PC-3 (cell line): ENCODE data around the gene SPATA31D1. TPM values are rescaled to one million over a fixed set of nuclear protein-coding genes. Genes with fewer than 3 reads are reported as not detected.

Experiments used
- ATAC-seq: fragments of 200-7000 bp; cut with Tn5 transposase; 2 replicates; pipeline ENCODE4 v1.9.1; 2020; ENCODE audit warnings: mild to moderate bottlenecking, moderate library complexity
- BruUV-seq: library from RNA; stranded (reverse); fragments of 400-500 nt; replicated peaks from 2 replicates; lab custom pipeline; 2021; lab: Mats Ljungman, UMichigan
- CTCF ChIA-PET: fragments of 300-600 bp; sonication (Branson Sonifier 250); formaldehyde crosslinking; loops from one replicate; lab custom pipeline; 2022; ENCODE audit warnings: antibody characterized with exemption; lab: Charles Lee
- POLR2A ChIA-PET: fragments of 300-600 bp; sonication (Branson Sonifier 250); formaldehyde crosslinking; loops from one replicate; lab custom pipeline; 2022; ENCODE audit warnings: antibody characterized with exemption; ENCODE audit not compliant: unreplicated experiment; lab: Charles Lee
- DNase-seq: peaks from one replicate; pipeline ENCODE4 v3.0.0-alpha.2; 2015
- H2AFZ ChIP-seq: fragments of 300-600 bp; sonication (generic); 2 replicates; pipeline ENCODE4 v1.6.0; 2016; ENCODE audit warnings: antibody characterized with exemption, low read length
- H3F3A ChIP-seq: fragments of 300-600 bp; sonication (generic); one replicate; pipeline ENCODE4 v1.6.0; 2017; ENCODE audit warnings: antibody characterized with exemption, low read length, control low read depth, mild to moderate bottlenecking; ENCODE audit not compliant: unreplicated experiment
- H3K27ac ChIP-seq: fragments of 300-600 bp; sonication (generic); 2 replicates; pipeline ENCODE4 v1.5.1; 2016; ENCODE audit warnings: mild to moderate bottlenecking, low read length
- H3K27me3 ChIP-seq: fragments of 300-600 bp; sonication (generic); 2 replicates; pipeline ENCODE4 v1.6.1; 2016; ENCODE audit warnings: low read length, mixed read lengths
- H3K36me3 ChIP-seq: fragments of 300-600 bp; sonication (generic); 2 replicates; pipeline ENCODE4 v1.6.1; 2016; ENCODE audit warnings: low read depth, mixed run types, low read length, mixed read lengths
- H3K4me1 ChIP-seq: fragments of 300-600 bp; sonication (generic); 2 replicates; pipeline ENCODE4 v1.5.1; 2016; ENCODE audit warnings: low read length; ENCODE audit not compliant: insufficient read depth
- H3K4me2 ChIP-seq: fragments of 300-600 bp; sonication (generic); 2 replicates; pipeline ENCODE4 v1.6.0; 2016; ENCODE audit warnings: low read length
- H3K4me3 ChIP-seq: fragments of 300-600 bp; sonication (generic); 2 replicates; pipeline ENCODE4 v1.5.1; 2016; ENCODE audit warnings: mild to moderate bottlenecking, low read length, mixed read lengths
- H3K79me2 ChIP-seq: fragments of 300-600 bp; sonication (generic); 2 replicates; pipeline ENCODE4 v1.6.1; 2017; ENCODE audit warnings: low read length, mixed read lengths
- H3K9ac ChIP-seq: fragments of 300-600 bp; sonication (generic); 2 replicates; pipeline ENCODE4 v1.6.0; 2016; ENCODE audit warnings: mild to moderate bottlenecking, low read length
- H3K9me2 ChIP-seq: fragments of 300-600 bp; sonication (generic); replicated peaks from 2 replicates; pipeline ENCODE4 v1.6.1; 2016; ENCODE audit warnings: mixed run types, low read length, mixed read lengths
- H3K9me3 ChIP-seq: fragments of 300-600 bp; sonication (generic); 2 replicates; pipeline ENCODE4 v1.6.1; 2016; ENCODE audit warnings: low read length, mixed read lengths
- H4K20me1 ChIP-seq: fragments of 300-600 bp; sonication (generic); 2 replicates; pipeline ENCODE4 v1.6.1; 2016; ENCODE audit warnings: low read length, mixed read lengths
- EZH2 ChIP-seq: fragments of 300-600 bp; sonication (generic); IDR thresholded peaks from one replicate; pipeline ENCODE4 v1.6.1; 2017; ENCODE audit warnings: antibody characterized with exemption, mild to moderate bottlenecking, low read length; ENCODE audit not compliant: unreplicated experiment
- EZH2phosphoT487 ChIP-seq: fragments of 300-600 bp; sonication (generic); IDR thresholded peaks from 2 replicates; pipeline ENCODE4 v1.6.1; 2018; ENCODE audit warnings: mild to moderate bottlenecking, antibody characterized with exemption, low read length, borderline replicate concordance
- intact Hi-C: fragments of 100-400 bp; cut with micrococcal nuclease; formaldehyde crosslinking; loops from 2 replicates; pipeline ENCODE4 v1.9.0; 2023
- total RNA-seq: library from RNA; depleted of rRNA; stranded (reverse); fragments of >200 nt; gene quantifications from 2 replicates; pipeline ENCODE4 v1.2.3, GENCODE V29; 2014
- TF ChIP-seq, protein P1 (sequence below): fragments of 300-600 bp; sonication (generic); conservative IDR thresholded peaks from 2 replicates; pipeline ENCODE4 v1.5.1; 2017; ENCODE audit warnings: antibody characterized with exemption, low read depth, mild to moderate bottlenecking, low read length

The SPATA31D1 gene
- total RNA-seq, 1 experiment from 2014 or later: not detected

DNA sequence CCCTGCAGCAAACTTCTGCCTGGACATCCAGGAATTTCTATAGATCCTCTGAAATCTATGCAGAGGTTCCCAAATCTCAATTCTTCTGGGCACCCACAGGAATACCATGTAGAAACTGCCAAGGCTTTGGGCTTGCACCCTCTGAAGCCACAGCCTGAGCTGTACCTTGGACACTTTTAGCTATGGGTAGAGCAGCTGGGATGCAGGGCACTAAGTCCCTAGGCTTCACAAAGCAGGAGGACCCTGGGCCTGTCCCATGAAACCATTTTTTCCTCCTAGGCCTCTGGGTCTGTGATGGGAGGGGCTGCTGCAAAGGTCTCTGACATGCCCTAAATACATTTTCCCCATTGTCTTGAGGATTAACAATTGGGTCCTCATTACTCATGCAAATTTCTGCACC lies 32.9 kb upstream of the SPATA31D1 start:
- Histone ChIP-seq H3K9ac (no peak overlapping the region), H3F3A (no peaks in the 10 kb centered on the region), H3K4me2 (no peak overlapping the region), H3K27me3 (no peaks in the 10 kb centered on the region), H3K9me2 (no peaks in the 10 kb centered on the region), H3K79me2 (no peaks in the 10 kb centered on the region), H4K20me1 (no peaks in the 10 kb centered on the region), H3K27ac (no peak overlapping the region), H3K4me3 (no peak overlapping the region), H3K9me3 (no peaks in the 10 kb centered on the region), H2AFZ (no peak overlapping the region), H3K4me1 (no peaks in the 10 kb centered on the region), H3K36me3 (no peaks in the 10 kb centered on the region)
- DNase-seq (no peak), ATAC-seq (no peak)
- ChIA-PET POLR2A (no interaction called here), CTCF (no interaction called here)
- intact Hi-C loops: no loop called here
- TF ChIP-seq EZH2 (no peak), EZH2phosphoT487 (no peak)
- TF ChIP-seq, protein P1, sequence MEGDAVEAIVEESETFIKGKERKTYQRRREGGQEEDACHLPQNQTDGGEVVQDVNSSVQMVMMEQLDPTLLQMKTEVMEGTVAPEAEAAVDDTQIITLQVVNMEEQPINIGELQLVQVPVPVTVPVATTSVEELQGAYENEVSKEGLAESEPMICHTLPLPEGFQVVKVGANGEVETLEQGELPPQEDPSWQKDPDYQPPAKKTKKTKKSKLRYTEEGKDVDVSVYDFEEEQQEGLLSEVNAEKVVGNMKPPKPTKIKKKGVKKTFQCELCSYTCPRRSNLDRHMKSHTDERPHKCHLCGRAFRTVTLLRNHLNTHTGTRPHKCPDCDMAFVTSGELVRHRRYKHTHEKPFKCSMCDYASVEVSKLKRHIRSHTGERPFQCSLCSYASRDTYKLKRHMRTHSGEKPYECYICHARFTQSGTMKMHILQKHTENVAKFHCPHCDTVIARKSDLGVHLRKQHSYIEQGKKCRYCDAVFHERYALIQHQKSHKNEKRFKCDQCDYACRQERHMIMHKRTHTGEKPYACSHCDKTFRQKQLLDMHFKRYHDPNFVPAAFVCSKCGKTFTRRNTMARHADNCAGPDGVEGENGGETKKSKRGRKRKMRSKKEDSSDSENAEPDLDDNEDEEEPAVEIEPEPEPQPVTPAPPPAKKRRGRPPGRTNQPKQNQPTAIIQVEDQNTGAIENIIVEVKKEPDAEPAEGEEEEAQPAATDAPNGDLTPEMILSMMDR: no peak
- BruUV-seq: no TSS peak

DNA sequence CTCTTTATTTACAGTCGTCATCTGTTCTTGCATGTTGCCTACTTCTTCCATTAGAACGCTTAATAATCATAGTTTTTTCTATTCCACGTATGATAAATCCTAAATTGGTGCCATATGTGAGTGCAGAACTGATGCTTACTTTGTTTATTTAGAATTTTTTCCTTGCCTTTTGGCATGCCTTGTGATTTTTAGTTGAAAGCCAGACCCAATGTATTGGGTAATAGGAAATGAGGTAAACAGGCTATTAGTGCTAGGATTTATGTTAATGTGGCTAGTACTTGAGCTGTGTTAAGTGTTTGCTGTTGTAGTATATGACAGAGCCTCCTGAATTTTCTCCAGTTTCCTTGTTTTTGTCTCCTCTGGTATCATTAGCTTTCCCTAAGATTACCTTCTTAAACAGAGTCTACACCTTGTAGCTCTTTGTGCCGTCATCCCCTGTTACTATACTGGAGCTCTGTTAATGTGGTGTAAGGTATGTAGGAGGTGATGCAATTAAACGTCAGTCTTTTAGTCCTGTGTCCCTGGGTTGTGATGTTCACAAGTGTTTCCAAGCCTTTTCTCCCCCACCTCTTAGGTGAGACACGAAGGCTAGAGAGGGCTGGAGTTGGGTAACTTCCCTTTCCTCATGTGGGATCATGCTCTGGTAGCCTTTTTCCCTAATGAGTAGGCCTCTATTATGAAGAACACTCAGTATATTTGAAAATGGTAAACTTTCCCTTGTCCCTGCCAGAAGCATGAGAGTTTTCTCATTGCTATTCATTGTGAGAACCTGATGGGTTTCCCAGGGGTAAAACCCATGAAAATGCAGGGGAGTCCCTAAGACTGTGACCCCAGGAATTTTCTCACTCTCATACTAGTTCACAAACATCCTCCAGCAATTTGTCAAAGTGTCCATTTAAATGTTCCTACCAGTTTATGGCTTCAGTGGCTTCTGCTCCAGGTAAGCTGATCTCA lies 24.1 kb upstream of the SPATA31D1 start:
- BruUV-seq: no TSS peak
- H3K9ac ChIP-seq: no peak overlapping the region
- H3K27me3 ChIP-seq: no peaks in the 10 kb centered on the region
- ATAC-seq (no peak), DNase-seq (no peak)
- H3K79me2 ChIP-seq: no peaks in the 10 kb centered on the region
- no peak overlapping the region for H3K4me3 ChIP-seq
- H3F3A ChIP-seq: no peaks in the 10 kb centered on the region
- H2AFZ ChIP-seq: no peak overlapping the region
- no peaks in the 10 kb centered on the region for H3K36me3 ChIP-seq
- no peaks in the 10 kb centered on the region for H3K9me2 ChIP-seq
- no peak overlapping the region for H3K4me2 ChIP-seq
- no peaks in the 10 kb centered on the region for H4K20me1 ChIP-seq
- H3K9me3 ChIP-seq: no peaks in the 10 kb centered on the region
- H3K27ac ChIP-seq: no peak overlapping the region
- CTCF ChIA-PET: no interaction called here
- H3K4me1 ChIP-seq: no peaks in the 10 kb centered on the region
- intact Hi-C loops: no loop called here
- POLR2A ChIA-PET: no interaction called here
- TF ChIP-seq EZH2 (no peak), EZH2phosphoT487 (no peak)
- TF ChIP-seq, protein P1: no peak

DNA sequence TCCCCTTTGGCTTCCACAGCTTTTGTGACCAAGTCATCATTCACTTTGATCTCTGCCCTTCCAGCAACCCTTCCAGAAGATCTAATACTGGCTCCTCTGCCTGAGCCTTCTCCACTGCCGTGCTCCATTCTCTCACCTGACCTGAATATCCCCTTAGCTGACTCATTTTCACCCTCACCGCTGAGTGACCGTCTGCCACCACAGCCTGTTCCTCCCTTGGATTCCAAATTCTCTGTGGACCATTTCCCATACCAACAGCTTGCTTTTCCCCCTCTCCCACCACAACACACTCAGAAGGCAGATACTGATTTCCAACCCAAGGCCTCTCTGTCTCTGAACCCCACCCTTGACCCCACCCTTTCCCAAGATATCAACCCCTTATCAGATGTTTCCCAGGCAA lies 20.5 kb upstream of the SPATA31D1 start:
- POLR2A ChIA-PET: no interaction called here
- Histone ChIP-seq H3K4me2 (no peak overlapping the region), H3K9me2 (no peaks in the 10 kb centered on the region), H3K36me3 (no peaks in the 10 kb centered on the region), H4K20me1 (no peaks in the 10 kb centered on the region), H3K9ac (no peak overlapping the region), H3K4me1 (no peaks in the 10 kb centered on the region), H3K79me2 (no peaks in the 10 kb centered on the region), H3K27me3 (no peaks in the 10 kb centered on the region), H3K27ac (no peak overlapping the region), H3F3A (no peaks in the 10 kb centered on the region), H2AFZ (no peak overlapping the region), H3K9me3 (no peaks in the 10 kb centered on the region), H3K4me3 (no peak overlapping the region)
- CTCF ChIA-PET: no interaction called here
- BruUV-seq: no TSS peak
- DNase-seq: no peak
- intact Hi-C loops: no loop called here
- ATAC-seq: no peak
- no peak for TF ChIP-seq EZH2phosphoT487
- TF ChIP-seq, protein P1: no peak
